Activated B cell treated with CpG ODN at 0.5 μM for 24 hours (primary cell): ENCODE results near the gene GABBR2. TPM values are rescaled to one million over a fixed set of nuclear protein-coding genes. Genes with fewer than 3 reads are reported as not detected.

Experiments used
- ATAC-seq: fragments of 200-7000 bp; cut with Tn5 transposase; one replicate; pipeline ENCODE4 v1.10.0; 2021; ENCODE audit warnings: low read depth, mild to moderate bottlenecking, moderate library complexity
- CTCF ChIA-PET: fragments of 350-600 bp; sonication (Branson Sonifier 250); formaldehyde crosslinking; loops from one replicate; lab custom pipeline; 2021; ENCODE audit warnings: antibody characterized with exemption; lab: Charles Lee
- POLR2A ChIA-PET: fragments of 350-600 bp; sonication (Branson Sonifier 250); formaldehyde crosslinking; loops from one replicate; lab custom pipeline; 2021; ENCODE audit warnings: antibody characterized with exemption; lab: Charles Lee
- DNase-seq: peaks from one replicate; pipeline ENCODE4 v3.0.0; 2022
- H3K27ac Mint-ChIP-seq: one replicate; pipeline ENCODE4 v1.8.0; 2020; ENCODE audit warnings: mixed read lengths
- H3K27me3 Mint-ChIP-seq: one replicate; pipeline ENCODE4 v1.8.0; 2021; ENCODE audit warnings: mixed read lengths
- H3K36me3 Mint-ChIP-seq: one replicate; pipeline ENCODE4 v1.8.0; 2021; ENCODE audit warnings: low read depth, mixed read lengths
- H3K4me1 Mint-ChIP-seq: one replicate; pipeline ENCODE4 v1.8.0; 2021; ENCODE audit warnings: mixed read lengths
- H3K4me3 Mint-ChIP-seq: one replicate; pipeline ENCODE4 v1.8.0; 2020; ENCODE audit warnings: mild to moderate bottlenecking, mixed read lengths
- H3K9me3 Mint-ChIP-seq: one replicate; pipeline ENCODE4 v1.8.0; 2020; ENCODE audit warnings: mixed read lengths
- CTCF ChIP-seq: fragments of 200-600 bp; IDR thresholded peaks from one replicate; pipeline ENCODE4 v1.8.0; 2022; ENCODE audit warnings: antibody characterized with exemption, mild to moderate bottlenecking
- intact Hi-C: fragments of 100-400 bp; cut with micrococcal nuclease; formaldehyde crosslinking; loops from one replicate; pipeline ENCODE4 v1.15.1; 2024
- total RNA-seq: library from RNA; stranded (reverse); gene quantifications from 2 replicates; pipeline ENCODE4 v1.2.3, GENCODE V29; 2022

The GABBR2 gene
- total RNA-seq, 1 donor from 2014 or later, result not detected

GRCh38 chr9:98536542-98537173 lies 172.1 kb downstream of the GABBR2 start:
- Mint-ChIP-seq H3K36me3 (no peaks in the 10 kb centered on the region), H3K27me3 (peaks cover 4% of the 10 kb centered on the region), H3K9me3 (no peaks in the 10 kb centered on the region), H3K4me1 (no peaks in the 10 kb centered on the region), H3K27ac (no peak overlapping the region), H3K4me3 (no peak overlapping the region)
- intact Hi-C loops, result no loop called here
- DNase-seq (no peak), ATAC-seq (no peak)
- TF ChIP-seq CTCF, result no peak
- ChIA-PET POLR2A (no interaction called here), CTCF (no interaction called here)

- Mint-ChIP-seq H3K27ac (no peak overlapping the region), H3K4me1 (no peaks in the 10 kb centered on the region), H3K27me3 (peaks cover 7% of the 10 kb centered on the region), H3K36me3 (no peaks in the 10 kb centered on the region), H3K4me3 (no peak overlapping the region), H3K9me3 (no peaks in the 10 kb centered on the region)
- DNase-seq (no peak), ATAC-seq (no peak)
- CTCF ChIA-PET, result no interaction called here
- POLR2A ChIA-PET, result no interaction called here
- TF ChIP-seq CTCF, result no peak
- intact Hi-C loops, result no loop called here
Observed at GRCh38 chr9:98533866-98534265, 174.9 kb downstream of the GABBR2 start.

GRCh38 chr9:98533132-98533531 lies 175.6 kb downstream of the GABBR2 start:
- DNase-seq, result no peak
- Mint-ChIP-seq H3K9me3 (no peaks in the 10 kb centered on the region), H3K36me3 (no peaks in the 10 kb centered on the region), H3K27ac (no peak overlapping the region), H3K27me3 (peaks cover 4% of the 10 kb centered on the region), H3K4me3 (no peak overlapping the region), H3K4me1 (no peaks in the 10 kb centered on the region)
- ChIA-PET CTCF (no interaction called here), POLR2A (no interaction called here)
- ATAC-seq, result no peak
- intact Hi-C loops, result no loop called here
- no peak for TF ChIP-seq CTCF

GRCh38 chr9:98532574-98532973 lies 176.2 kb downstream of the GABBR2 start:
- Mint-ChIP-seq H3K4me3 (no peak overlapping the region), H3K36me3 (no peaks in the 10 kb centered on the region), H3K27me3 (peaks cover 4% of the 10 kb centered on the region), H3K4me1 (no peaks in the 10 kb centered on the region), H3K9me3 (no peaks in the 10 kb centered on the region), H3K27ac (no peak overlapping the region)
- DNase-seq, result no peak
- no peak for ATAC-seq
- no peak for TF ChIP-seq CTCF
- POLR2A ChIA-PET, result no interaction called here
- CTCF ChIA-PET, result no interaction called here
- intact Hi-C loops, result no loop called here

- ATAC-seq (no peak), DNase-seq (no peak)
- intact Hi-C loops, result no loop called here
- ChIA-PET CTCF (no interaction called here), POLR2A (no interaction called here)
- H3K9me3 Mint-ChIP-seq, result no peaks in the 10 kb centered on the region
- no peak overlapping the region for H3K27ac Mint-ChIP-seq
- no peak overlapping the region for H3K4me3 Mint-ChIP-seq
- H3K4me1 Mint-ChIP-seq, result no peaks in the 10 kb centered on the region
- peaks cover 4% of the 10 kb centered on the region for H3K27me3 Mint-ChIP-seq
- no peaks in the 10 kb centered on the region for H3K36me3 Mint-ChIP-seq
- no peak for TF ChIP-seq CTCF
Observed at GRCh38 chr9:98532147-98532546, 176.6 kb downstream of the GABBR2 start.
